T-cell (primary cell): ENCODE measurements around the gene USP48. TPM values are rescaled to one million over a fixed set of nuclear protein-coding genes. Genes with fewer than 3 reads are reported as not detected.
A peak's percentile ranks its signal among the peaks of the same experiment; 100 is the strongest.

Experiments
- ATAC-seq, 4 experiments: fragments of 200-7000 bp in 3 of 4; fragments of 150-1000 bp in 1 of 4; cut with Tn5 transposase; replicated peaks in 1 of 4; 1 replicate in 3 of 4; 2 replicates in 1 of 4; pipeline ENCODE4 v1.10.0; 2021; ENCODE audit warnings: moderate library complexity in 3 of 4, mild to moderate bottlenecking in 2 of 4, moderate number of reproducible peaks in 1 of 4
- CTCF ChIA-PET, 2 donors: fragments of 300-600 bp; sonication (Branson Sonifier 250); formaldehyde crosslinking; loops; one replicate each; lab custom pipeline; 2022; ENCODE audit warnings: antibody characterized with exemption in 2 of 2; lab: Charles Lee
- POLR2A ChIA-PET, 2 donors: fragments of 300-600 bp; sonication (Branson Sonifier 250); formaldehyde crosslinking; loops; one replicate each; lab custom pipeline; 2022; ENCODE audit warnings: antibody characterized with exemption in 2 of 2; lab: Charles Lee
- DNase-seq, 35 experiments: peaks; one replicate each; pipeline versions ENCODE4 v3.0.0 to v3.0.0-alpha.2; 2013 to 2023
- H3K27ac ChIP-seq: one replicate; pipeline ENCODE4 v1.5.1; 2013; ENCODE audit warnings: low read length
- H3K27me3 ChIP-seq, 2 experiments: replicated peaks in 1 of 2; 1 replicate in 1 of 2; 2 replicates in 1 of 2; pipeline versions ENCODE4 v1.6.1 to v1.7.0; 2013; ENCODE audit warnings: low read length in 1 of 2, mixed read lengths in 1 of 2; ENCODE audit not compliant: control insufficient read depth in 2 of 2, insufficient read depth in 2 of 2; ENCODE audit errors: extremely low read depth in 1 of 2
- H3K36me3 ChIP-seq, 2 donors: 1 replicate in 1 of 2; 2 replicates in 1 of 2; pipeline versions ENCODE4 v1.6.1 to v1.7.0; 2013; ENCODE audit warnings: low read length in 1 of 2; ENCODE audit not compliant: control insufficient read depth in 2 of 2, insufficient read depth in 1 of 2; ENCODE audit errors: extremely low read depth in 1 of 2
- H3K4me1 ChIP-seq, 2 experiments: 1 replicate in 1 of 2; 2 replicates in 1 of 2; pipeline versions ENCODE4 v1.6.1 to v1.7.0; 2013; ENCODE audit warnings: low read length in 2 of 2, mixed read lengths in 1 of 2; ENCODE audit not compliant: insufficient read depth in 2 of 2, control insufficient read depth in 1 of 2; ENCODE audit errors: extremely low read depth in 1 of 2
- H3K4me3 ChIP-seq, 2 donors: 1 replicate in 1 of 2; 2 replicates in 1 of 2; pipeline versions ENCODE4 v1.5.1 to v1.7.0; 2013; ENCODE audit warnings: mild to moderate bottlenecking in 2 of 2, low read length in 1 of 2, moderate library complexity in 1 of 2; ENCODE audit not compliant: control insufficient read depth in 1 of 2; ENCODE audit errors: extremely low read depth in 1 of 2
- H3K9me3 ChIP-seq: 2 replicates; pipeline ENCODE4 v1.7.0; 2013
- H3K27ac Mint-ChIP-seq, 2 donors: one replicate each; pipeline ENCODE4 v1.8.0; 2020 to 2021; ENCODE audit warnings: mild to moderate bottlenecking in 2 of 2, mixed read lengths in 2 of 2
- H3K27me3 Mint-ChIP-seq, 2 donors: one replicate each; pipeline ENCODE4 v1.8.0; 2021 to 2022; ENCODE audit warnings: mixed read lengths in 2 of 2
- H3K36me3 Mint-ChIP-seq: one replicate; pipeline ENCODE4 v1.8.0; 2021; ENCODE audit warnings: mixed read lengths
- H3K4me1 Mint-ChIP-seq, 3 donors: one replicate each; pipeline ENCODE4 v1.8.0; 2020 to 2022; ENCODE audit warnings: mixed read lengths in 3 of 3, mild to moderate bottlenecking in 1 of 3
- H3K4me3 Mint-ChIP-seq, 3 donors: one replicate each; pipeline ENCODE4 v1.8.0; 2020 to 2022; ENCODE audit warnings: mild to moderate bottlenecking in 3 of 3, mixed read lengths in 3 of 3, moderate library complexity in 3 of 3
- H3K9me3 Mint-ChIP-seq, 3 donors: one replicate each; pipeline ENCODE4 v1.8.0; 2020 to 2022; ENCODE audit warnings: mixed read lengths in 3 of 3
- WGBS: methylation state at CpG from one replicate; pipeline ENCODE4 v1.1.5; 2013; ENCODE audit warnings: missing lambda C conversion rate; ENCODE audit not compliant: insufficient coverage; 5-methylcytosine and 5-hydroxymethylcytosine counted together
- total RNA-seq, 35 experiments: library from RNA in 6 of 35; stranded (reverse) in 6 of 35; fragments of 120-200 nt in 1 of 35; gene quantifications; one replicate each; pipeline versions ENCODE4 v1.2.1 to v1.2.4 and lab custom pipeline; 2013 to 2026

Gene USP48
- total RNA-seq, 5 donors from 2014 or later (not counting 1 experiment from before 2014, with no cell fraction given) = 65.8 to 95.6 (median 77.5) TPM

DNA sequence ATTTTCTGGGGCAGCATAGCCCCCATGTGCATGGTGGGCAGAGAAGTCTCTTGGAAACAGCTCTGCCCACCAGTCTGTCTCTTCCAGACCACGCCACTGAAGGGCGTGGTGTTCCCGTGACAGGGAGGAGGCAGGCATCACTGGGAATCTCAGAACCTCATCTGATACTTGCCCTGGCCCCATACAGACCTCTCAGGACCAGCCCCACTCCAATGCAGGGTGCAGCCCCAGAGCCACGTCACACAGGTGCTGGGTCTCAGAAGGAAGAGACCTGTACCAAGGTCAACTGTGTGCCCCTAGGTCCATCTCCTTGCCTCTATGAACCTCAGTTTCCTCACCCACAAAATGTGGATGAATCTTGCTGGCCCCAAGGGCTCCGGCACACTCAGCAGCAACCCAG is 121.1 kb downstream of the USP48 start:
- Histone ChIP-seq H3K27me3 (peaks cover 2 to 70% of the 10 kb centered on the region in 2 experiments), H3K4me3 (no peak overlapping the region), H3K4me1 (peaks cover 4 to 9% of the 10 kb centered on the region in 2 experiments), H3K9me3 (no peaks in the 10 kb centered on the region), H3K27ac (no peak overlapping the region), H3K36me3 (no peaks in the 10 kb centered on the region)
- DNase-seq = no peak
- H3K9me3 Mint-ChIP-seq = no peaks in the 10 kb centered on the region
- POLR2A ChIA-PET = no interaction called here
- H3K4me1 Mint-ChIP-seq = peaks cover 4 to 6% (median 5%) of the 10 kb centered on the region in 3 donors
- no peak for ATAC-seq
- H3K27ac Mint-ChIP-seq = no peak overlapping the region
- CTCF ChIA-PET = no interaction called here
- H3K4me3 Mint-ChIP-seq = no peak overlapping the region
- H3K36me3 Mint-ChIP-seq = no peaks in the 10 kb centered on the region
- peaks cover 23 to 47% of the 10 kb centered on the region in 2 donors for H3K27me3 Mint-ChIP-seq
- 65% methylated on average over 4 of the region's 5 CpGs for WGBS

DNA sequence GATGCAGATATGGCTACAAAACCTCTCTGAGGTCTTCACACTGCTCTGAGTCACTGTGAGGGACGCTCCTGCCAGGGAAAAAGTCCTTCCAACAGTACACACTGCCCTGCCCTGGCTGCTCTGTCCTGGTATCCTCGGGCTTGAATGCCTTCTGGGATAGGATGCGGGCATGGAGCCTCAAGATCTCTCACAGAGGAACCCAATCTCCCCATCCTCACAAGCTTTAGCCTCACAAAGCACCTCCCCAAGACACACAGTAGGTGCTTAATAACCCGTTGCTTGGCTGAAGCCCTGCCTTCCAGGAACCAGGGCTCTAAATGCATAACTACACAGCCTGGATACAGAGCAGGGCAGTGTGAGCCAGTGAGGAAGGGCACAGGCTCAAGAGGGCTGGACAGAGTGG is 123.0 kb downstream of the USP48 start:
- peaks cover 4 to 6% (median 5%) of the 10 kb centered on the region in 3 donors for H3K4me1 Mint-ChIP-seq
- DNase-seq (no peak), ATAC-seq (no peak)
- H3K27ac ChIP-seq = no peak overlapping the region
- H3K9me3 Mint-ChIP-seq = no peaks in the 10 kb centered on the region
- no peaks in the 10 kb centered on the region for H3K36me3 Mint-ChIP-seq
- POLR2A ChIA-PET = interaction anchor here in 1 of 2 donors (0.6 kb wide), 1 partner anchor 360 kb away, joined by 4 read pairs; no protein-coding TSS in a partner anchor
- peaks cover 18 to 29% of the 10 kb centered on the region in 2 donors for H3K27me3 Mint-ChIP-seq
- 52% methylated on average over 3 of the region's 4 CpGs for WGBS
- H3K4me3 Mint-ChIP-seq = peak overlapping the region in 1 of 3 donors; percentile 61
- no peak overlapping the region for H3K4me3 ChIP-seq
- no peaks in the 10 kb centered on the region for H3K9me3 ChIP-seq
- H3K4me1 ChIP-seq = peaks cover 4 to 9% of the 10 kb centered on the region in 2 experiments
- peaks cover 2 to 51% of the 10 kb centered on the region in 2 experiments for H3K27me3 ChIP-seq
- CTCF ChIA-PET = interaction anchor here in 1 of 2 donors (0.7 kb wide), 1 partner anchor 594 kb away, joined by 3 read pairs; no protein-coding TSS in a partner anchor
- H3K27ac Mint-ChIP-seq = no peak overlapping the region
- no peaks in the 10 kb centered on the region for H3K36me3 ChIP-seq

DNA sequence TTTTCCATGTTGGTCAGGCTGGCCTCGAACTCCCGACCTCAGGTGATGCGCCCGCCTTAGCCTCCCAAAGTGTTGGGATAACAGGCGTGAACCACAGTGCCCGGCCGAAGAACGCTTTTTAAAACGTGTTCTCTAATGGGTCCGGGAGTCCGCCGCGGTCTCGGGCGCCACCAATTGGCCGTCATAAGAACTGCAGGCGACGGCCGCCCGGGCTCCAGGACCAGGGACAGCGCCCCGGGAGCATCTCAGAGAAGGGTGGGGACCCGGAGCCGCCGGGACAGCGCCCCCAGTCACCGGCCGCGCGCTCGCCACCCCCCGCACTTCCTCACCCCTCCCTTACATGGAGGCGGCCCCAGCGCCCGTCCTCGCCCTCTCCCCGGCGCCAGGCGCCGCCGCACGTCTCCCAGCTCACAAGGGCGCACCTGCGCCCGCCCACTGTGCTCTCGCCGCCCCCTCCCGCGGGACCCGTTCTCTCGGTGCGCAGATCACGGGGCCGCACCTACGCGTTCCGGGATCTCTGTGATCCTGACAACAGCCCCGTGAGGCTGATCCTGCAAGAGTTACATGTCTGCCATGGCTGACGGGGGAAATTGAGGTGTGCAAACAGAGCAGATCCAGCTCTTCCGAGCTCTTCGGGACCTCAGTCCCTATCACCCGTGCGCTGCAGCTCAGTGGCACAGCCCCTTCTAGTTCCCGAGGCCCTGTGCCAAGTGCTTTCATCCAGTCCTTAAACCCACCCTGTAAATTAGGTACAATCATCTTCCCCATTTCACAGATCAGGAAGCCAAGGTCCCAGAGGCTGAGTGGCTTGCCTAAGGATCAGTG is 123.6 kb downstream of the USP48 start:
- H3K4me1 Mint-ChIP-seq = peaks cover 4 to 6% (median 5%) of the 10 kb centered on the region in 3 donors
- Histone ChIP-seq H3K36me3 (no peaks in the 10 kb centered on the region), H3K27me3 (peaks cover 2 to 45% of the 10 kb centered on the region in 2 experiments), H3K9me3 (no peaks in the 10 kb centered on the region), H3K4me3 (peak overlapping the region; percentile 25 to 57), H3K27ac (no peak overlapping the region), H3K4me1 (peaks cover 4 to 9% of the 10 kb centered on the region in 2 experiments)
- CTCF ChIA-PET = interaction anchor here (0.6 to 0.7 kb wide), 3 partner anchors 443 to 1856 kb away, joined by 3 to 5 read pairs (median 3); no protein-coding TSS in a partner anchor
- H3K36me3 Mint-ChIP-seq = no peaks in the 10 kb centered on the region
- peaks cover 15 to 23% of the 10 kb centered on the region in 2 donors for H3K27me3 Mint-ChIP-seq
- ATAC-seq (peak; percentile 89 to 97 (median 94)), DNase-seq (peak; percentile 62 to 87 (median 76))
- POLR2A ChIA-PET = interaction anchor here in 1 of 2 donors (0.6 kb wide), 1 partner anchor 360 kb away, joined by 4 read pairs; no protein-coding TSS in a partner anchor
- H3K9me3 Mint-ChIP-seq = no peaks in the 10 kb centered on the region
- H3K27ac Mint-ChIP-seq = no peak overlapping the region
- WGBS = 1% methylated on average over 55 of the region's 64 CpGs
- peak overlapping the region; percentile 39 to 61 (median 41) for H3K4me3 Mint-ChIP-seq

DNA sequence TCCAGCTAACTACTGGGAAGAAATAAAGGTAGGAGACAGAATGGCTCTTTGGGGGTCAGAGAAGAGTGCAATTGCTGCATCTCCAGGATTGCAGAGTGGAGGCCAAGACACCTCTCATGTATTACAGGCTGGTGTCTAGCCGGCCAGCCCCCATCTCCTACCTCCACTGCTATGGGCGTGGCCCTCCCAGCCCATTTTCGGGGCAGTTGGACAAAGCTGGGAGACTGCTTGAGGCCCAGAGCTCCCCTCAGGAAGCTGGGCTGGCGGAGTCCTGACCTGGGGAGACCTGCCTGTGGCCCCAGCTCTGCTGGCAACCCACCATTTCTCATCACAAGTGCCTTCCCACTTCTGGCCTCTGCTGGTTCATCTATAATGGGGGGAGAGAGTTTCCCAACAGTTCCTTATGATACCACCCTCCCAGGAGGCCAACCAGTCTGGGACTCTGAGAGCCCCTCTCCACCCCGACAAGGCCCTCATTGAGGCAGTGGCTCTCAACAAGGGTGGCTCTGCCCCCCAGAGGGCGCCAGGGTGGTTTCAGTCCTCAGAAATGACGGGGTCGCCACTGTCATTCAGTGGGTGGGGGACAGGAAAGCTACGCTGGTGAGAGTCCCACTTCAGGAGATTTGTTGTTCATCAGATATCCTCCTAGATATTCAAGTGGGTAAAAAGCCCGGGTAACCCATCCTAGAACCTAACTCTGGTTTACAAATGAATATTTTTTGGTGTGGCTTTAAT is 125.3 kb downstream of the USP48 start:
- H3K9me3 ChIP-seq = no peaks in the 10 kb centered on the region
- ATAC-seq (no peak), DNase-seq (no peak)
- Mint-ChIP-seq H3K27ac (no peak overlapping the region), H3K36me3 (no peaks in the 10 kb centered on the region), H3K27me3 (peaks cover 8 to 13% of the 10 kb centered on the region in 2 donors), H3K4me1 (peaks cover 7 to 8% (median 7%) of the 10 kb centered on the region in 3 donors), H3K9me3 (no peaks in the 10 kb centered on the region), H3K4me3 (no peak overlapping the region)
- no peak overlapping the region for H3K4me3 ChIP-seq
- CTCF ChIA-PET = no interaction called here
- no CpG with 5 or more reads among the region's 10 CpGs for WGBS
- POLR2A ChIA-PET = no interaction called here
- H3K27me3 ChIP-seq = peaks cover 2 to 29% of the 10 kb centered on the region in 2 experiments
- peaks cover 4 to 9% of the 10 kb centered on the region in 2 experiments for H3K4me1 ChIP-seq
- no peak overlapping the region for H3K27ac ChIP-seq
- H3K36me3 ChIP-seq = no peaks in the 10 kb centered on the region

DNA sequence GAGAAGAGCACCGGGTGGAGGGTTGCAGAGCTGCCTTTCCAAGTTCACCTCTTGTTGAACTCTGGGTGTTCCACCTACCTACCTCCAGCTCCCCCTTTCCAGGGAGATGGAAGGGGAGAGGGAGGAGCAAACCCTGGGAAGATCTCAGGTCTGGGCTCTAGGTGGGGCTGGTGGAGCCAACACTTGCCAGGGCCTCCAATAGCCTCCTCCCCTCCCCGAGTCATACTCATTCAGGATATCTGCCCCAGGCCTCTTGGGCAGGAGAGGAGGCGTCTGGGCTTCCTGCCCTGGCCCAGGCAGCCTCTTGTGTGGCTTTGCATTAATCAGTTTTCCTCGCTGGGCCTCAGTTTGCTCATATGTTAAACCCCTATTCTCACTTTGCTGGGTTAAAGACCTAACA is 127.2 kb downstream of the USP48 start:
- ChIA-PET CTCF (no interaction called here), POLR2A (no interaction called here)
- Histone ChIP-seq H3K9me3 (no peaks in the 10 kb centered on the region), H3K4me1 (peaks cover 9 to 21% of the 10 kb centered on the region in 2 experiments), H3K27ac (no peak overlapping the region), H3K36me3 (no peaks in the 10 kb centered on the region), H3K4me3 (no peak overlapping the region), H3K27me3 (peaks cover 2 to 28% of the 10 kb centered on the region in 2 experiments)
- H3K27ac Mint-ChIP-seq = no peak overlapping the region
- H3K36me3 Mint-ChIP-seq = no peaks in the 10 kb centered on the region
- DNase-seq (no peak), ATAC-seq (no peak)
- H3K27me3 Mint-ChIP-seq = peaks cover 3 to 6% of the 10 kb centered on the region in 2 donors
- H3K9me3 Mint-ChIP-seq = no peaks in the 10 kb centered on the region
- WGBS = 0% methylated on average over 1 of the region's 4 CpGs
- peaks cover 19 to 23% (median 20%) of the 10 kb centered on the region in 3 donors for H3K4me1 Mint-ChIP-seq
- H3K4me3 Mint-ChIP-seq = no peak overlapping the region

DNA sequence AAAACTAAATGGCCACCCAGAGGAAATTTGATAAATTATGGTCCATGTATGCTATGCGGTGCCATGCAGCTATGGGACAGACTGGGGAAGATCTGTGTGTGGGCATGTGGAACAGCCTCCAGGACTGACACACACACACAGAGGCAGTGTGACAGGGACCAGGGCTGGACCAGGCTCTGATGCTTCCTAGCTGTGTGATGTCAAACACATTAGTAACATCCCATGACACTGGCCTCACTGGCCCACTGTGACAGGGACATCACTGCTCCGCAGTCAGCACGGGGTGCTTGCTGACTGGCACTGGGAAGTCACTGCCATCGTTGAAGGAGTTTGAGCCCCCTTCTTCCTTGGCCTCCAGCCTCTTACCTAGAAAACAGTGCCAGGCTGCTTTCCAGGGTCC is 127.7 kb downstream of the USP48 start:
- no peaks in the 10 kb centered on the region for H3K9me3 ChIP-seq
- ATAC-seq (no peak), DNase-seq (no peak)
- Mint-ChIP-seq H3K27me3 (peaks cover 0 to 2% of the 10 kb centered on the region in 2 donors), H3K36me3 (no peaks in the 10 kb centered on the region), H3K9me3 (no peaks in the 10 kb centered on the region), H3K4me3 (no peak overlapping the region), H3K4me1 (peaks cover 20 to 23% (median 20%) of the 10 kb centered on the region in 3 donors), H3K27ac (no peak overlapping the region)
- no peak overlapping the region for H3K27ac ChIP-seq
- peaks cover 10 to 26% of the 10 kb centered on the region in 2 experiments for H3K4me1 ChIP-seq
- H3K27me3 ChIP-seq = peaks cover 2 to 29% of the 10 kb centered on the region in 2 experiments
- no peak overlapping the region for H3K4me3 ChIP-seq
- CTCF ChIA-PET = interaction anchor here in 1 of 2 donors (0.7 kb wide), 1 partner anchor 1335 kb away, joined by 3 read pairs; no protein-coding TSS in a partner anchor
- no peaks in the 10 kb centered on the region for H3K36me3 ChIP-seq
- POLR2A ChIA-PET = no interaction called here
- 92% methylated on average over 4 of the region's 4 CpGs for WGBS
